Glomerular visceral epithelial cell (primary cell): Measurements from ENCODE around the gene RNH1.

Experiments used
- DNase-seq: peaks from one replicate; pipeline ENCODE4 v3.0.0-alpha.2; 2016; ENCODE audit errors: extremely low spot score

The RNH1 gene

DNA sequence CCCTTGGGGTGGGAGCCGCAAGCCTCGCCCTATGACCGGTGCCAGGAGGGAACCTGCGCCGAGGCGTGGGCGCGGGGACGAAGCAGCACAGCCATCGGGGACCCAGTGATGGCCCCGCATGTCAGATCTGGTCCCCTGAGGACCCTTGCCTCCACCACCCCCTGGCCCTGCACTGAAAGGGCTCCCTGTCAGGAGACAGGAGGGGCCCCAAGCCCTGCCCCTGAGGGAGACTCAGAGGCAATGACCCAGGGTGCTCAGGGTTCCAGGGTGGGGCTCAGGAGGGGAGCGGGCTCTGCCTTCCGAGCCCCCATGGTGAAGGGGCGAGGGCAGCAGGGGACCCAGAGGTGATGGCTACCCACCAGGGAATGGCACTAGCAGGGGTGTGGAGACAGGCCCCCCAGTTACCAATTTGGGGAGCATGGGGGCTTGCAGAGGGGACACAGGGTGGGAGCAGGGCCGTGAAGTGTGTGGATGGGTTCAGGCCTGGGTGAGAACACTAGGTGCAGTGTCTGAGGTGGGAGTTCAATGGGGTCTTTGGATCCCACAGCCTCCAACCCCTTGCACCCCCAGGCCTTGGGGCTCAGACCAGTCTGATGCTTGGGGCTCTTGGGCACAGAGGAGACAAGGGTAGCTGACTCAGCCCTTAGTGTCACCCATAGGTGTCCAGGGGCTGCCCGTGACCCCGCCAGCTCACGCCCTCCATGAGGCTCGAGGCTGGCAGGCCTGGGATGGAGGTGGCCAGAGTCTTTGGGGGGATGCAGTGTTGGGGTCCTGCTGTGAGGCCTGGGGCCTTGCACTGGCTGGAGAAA lies 30.8 kb upstream of the RNH1 start:
- DNase-seq = no peak

DNA sequence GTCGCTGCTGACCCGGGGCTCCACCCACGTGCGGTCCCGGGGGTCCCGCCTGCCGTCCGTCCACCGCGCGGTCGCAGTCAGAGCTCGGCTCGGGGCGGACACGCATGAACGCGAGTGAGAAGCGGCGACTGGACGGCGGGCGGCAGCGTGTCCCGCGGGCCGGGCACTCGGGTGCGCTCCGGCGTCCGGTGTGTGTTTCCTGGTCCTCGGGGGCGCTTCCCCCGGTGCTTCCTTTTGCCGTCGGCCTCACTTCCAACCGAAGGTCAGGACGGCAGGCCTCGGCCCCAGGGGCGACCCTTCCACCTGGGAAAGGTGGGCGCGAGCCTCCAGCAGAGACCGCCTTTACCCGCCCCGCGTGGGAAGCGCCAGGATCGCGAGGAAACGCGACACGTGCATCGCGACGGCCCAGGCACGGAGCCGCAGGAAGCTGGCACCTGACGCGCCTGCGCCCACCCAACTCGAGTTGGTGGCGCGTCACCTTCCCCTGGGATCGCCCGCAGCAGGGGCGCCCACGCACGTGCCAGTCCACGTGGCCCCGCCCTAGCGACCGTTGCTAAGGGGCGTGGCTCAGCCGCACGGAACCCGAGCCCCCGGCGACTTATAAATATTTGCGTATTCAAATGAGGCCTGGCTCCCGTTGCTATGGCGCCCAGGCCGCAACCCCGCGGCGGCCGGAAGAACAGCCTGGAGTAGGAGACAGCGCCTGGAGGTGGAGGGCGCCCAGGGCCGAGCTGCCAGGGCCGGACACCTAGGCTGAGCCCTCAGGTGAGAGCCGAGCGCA lies 30.0 kb upstream of the RNH1 start, which contains the start of gene LRRC56:
LRRC56 (plus strand) TSS at position 687 of the 781 bp plus-strand sequence. CDS start 3,158 bp downstream, outside the sequence.
- peak; percentile 55 for DNase-seq

DNA sequence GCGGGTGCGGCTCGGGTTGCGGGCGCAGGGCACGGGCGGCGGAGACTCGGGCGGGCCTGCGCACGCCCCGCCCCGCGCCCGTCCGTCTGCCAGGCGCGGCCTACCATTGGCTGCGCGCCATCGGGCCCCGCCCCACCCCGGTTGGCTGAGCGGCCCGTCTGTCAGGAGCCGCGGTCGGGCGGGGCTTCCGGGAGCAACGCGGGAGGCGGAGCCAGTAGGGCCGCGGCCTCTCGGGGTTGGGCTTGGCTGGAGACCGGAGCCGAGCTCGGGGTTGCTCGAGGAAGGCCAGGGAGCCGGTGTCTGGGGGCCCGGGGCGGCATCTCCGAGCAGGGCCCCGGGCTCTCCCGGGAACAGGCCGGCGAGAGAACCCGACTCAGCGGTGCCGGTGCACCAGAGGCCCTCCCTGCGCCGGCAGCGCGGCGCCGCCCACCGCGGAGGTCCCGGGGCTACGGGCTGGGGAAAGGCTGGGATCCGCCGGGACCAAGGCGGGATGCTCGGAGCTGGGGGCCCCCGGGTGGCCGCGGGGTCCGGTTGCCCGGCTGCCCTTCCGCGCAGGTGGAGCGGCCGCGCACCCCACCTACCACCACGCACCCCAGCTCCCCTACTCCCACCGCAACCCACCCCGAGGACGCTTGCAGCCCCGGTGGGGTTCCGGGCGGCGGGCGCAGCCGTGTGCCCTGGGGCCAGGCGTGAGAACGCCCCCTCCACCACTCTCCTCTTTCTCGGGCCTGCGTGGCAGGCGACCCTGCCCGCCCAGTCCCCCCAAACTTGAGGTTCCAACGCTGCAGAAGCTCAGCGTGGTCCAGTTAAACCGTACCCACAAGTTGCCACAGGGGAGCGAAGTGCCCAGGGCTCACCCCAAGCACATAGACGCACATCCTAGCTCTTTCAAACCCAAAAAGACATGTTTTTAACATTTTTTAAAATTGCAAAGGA lies 28.7 kb upstream of the RNH1 start, which contains the start of gene HRAS:
HRAS (minus strand) TSS at position 58 of the 936 bp plus-strand sequence.
- peak; percentile 95 for DNase-seq

DNA sequence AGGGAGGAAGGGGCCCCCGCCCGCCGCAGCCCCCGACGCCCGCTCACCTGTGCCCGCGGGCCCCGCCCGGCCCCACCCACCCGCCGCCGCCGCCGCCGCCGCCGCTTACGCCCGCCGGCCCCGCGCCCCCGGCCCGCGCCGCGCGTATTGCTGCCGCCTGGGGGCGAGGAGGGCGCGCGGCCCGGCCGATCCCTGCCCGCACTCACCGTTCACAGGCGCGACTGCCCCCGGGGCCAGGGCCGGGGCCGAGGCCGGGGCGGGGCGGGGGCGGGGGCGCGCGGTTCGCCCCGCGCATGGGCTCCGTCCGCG lies 28.1 kb upstream of the RNH1 start:
- no peak for DNase-seq

DNA sequence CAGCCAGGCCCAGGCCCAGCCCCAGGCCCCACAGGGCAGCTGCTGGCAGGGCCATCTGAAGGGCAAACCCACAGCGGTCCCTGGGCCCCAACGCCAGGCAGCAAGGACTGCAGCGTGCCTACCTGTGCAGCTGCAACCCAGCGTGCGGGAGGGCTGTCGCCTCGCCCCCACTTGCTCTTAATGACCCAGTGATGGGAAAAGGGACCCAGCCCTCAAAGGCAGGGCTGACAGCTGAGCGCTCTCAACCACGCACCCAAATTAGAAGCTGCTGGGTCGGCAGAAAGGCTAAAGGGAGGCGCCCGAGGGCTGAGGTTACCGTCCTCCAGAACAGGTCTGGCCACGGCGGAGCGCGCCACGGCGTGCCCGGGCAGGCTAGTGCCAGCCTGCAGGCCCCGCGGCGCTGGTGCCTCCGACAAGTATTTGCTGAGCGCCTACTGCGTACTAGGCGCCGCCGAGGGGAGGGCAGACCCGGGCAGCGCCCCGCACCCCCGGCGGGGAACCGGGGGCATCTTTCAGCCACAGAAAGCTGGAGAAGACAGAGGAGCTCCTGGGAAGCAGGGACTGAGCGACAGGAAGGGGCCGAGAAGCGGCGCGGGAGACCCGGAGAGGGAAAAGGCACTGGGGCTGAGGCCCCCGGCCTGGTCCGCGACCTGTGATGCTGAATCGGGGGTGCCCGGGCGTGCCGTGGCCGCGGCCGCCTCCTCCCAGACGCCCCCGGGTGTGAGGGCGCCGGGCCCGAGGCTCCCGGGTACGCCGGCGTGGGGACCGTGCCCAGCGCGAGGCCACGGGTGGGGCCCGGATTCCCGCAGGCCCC lies 27.6 kb upstream of the RNH1 start:
- no peak for DNase-seq

DNA sequence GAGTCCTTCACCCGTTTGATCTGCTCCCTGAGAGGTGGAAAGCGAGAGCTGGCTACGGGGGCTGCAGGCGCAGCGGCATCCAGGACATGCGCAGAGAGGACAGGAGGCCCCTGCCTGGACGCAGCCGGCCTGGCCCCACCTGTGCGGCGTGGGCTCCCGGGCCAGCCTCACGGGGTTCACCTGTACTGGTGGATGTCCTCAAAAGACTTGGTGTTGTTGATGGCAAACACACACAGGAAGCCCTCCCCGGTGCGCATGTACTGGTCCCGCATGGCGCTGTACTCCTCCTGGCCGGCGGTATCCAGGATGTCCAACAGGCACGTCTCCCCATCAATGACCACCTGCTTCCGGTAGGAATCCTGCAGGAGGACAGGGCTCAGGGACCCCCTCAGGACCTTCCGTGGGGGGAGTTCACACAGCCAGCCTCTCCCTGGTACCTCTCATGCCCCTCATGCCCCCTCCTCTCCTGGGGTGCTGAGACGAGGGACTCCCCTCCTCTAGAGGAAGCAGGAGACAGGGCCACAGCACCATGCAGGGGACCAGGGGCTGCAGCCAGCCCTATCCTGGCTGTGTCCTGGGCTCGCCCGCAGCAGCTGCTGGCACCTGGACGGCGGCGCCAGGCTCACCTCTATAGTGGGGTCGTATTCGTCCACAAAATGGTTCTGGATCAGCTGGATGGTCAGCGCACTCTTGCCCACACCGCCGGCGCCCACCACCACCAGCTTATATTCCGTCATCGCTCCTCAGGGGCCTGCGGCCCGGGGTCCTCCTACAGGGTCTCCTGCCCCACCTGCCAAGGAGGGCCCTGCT lies 26.7 kb upstream of the RNH1 start:
- DNase-seq = no peak

DNA sequence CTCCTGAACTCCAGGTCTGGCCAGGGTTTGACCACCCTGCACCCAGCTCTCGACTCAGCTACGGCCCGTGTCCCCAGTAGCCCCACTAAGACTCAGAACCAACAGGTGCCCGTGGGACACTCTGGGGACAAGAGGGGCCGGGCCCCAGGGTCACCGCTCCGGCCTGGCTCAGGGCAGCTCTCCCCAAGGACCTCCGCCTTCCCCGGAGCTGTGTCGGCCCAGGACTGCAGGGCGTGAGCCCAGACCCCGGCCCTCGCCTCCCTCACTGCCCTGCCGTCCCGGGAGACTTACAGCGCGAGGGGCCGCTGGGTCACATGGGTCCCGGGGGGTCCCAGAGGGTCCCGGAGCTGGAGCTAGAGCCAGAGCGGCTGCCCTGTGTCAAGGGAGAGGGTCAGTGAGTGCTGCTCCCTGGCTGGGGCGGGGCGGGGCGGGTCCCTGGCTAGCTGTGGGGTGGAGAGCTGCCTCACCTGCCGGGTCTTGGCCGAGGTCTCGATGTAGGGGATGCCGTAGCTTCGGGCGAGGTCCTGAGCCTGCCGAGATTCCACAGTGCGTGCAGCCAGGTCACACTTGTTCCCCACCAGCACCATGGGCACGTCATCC lies 26.0 kb upstream of the RNH1 start:
- no peak for DNase-seq

DNA sequence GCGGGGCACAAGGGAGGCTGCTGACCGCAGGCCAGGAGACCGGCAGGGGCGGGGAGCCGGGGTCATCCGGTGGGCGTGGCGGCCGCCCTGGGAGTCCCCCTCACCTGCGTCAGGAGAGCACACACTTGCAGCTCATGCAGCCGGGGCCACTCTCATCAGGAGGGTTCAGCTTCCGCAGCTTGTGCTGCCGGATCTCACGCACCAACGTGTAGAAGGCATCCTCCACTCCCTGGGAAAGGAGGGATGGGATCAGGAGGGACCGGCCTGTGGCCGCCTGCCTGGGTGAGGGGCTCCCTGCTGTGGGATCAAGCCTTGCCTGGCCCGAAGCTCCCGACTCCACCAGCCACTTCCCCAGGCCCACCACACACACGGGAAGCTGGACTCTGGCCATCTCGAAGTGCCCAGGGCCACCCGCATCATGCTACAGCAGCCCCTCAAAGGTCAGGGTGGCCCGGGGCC lies 25.5 kb upstream of the RNH1 start:
- no peak for DNase-seq

DNA sequence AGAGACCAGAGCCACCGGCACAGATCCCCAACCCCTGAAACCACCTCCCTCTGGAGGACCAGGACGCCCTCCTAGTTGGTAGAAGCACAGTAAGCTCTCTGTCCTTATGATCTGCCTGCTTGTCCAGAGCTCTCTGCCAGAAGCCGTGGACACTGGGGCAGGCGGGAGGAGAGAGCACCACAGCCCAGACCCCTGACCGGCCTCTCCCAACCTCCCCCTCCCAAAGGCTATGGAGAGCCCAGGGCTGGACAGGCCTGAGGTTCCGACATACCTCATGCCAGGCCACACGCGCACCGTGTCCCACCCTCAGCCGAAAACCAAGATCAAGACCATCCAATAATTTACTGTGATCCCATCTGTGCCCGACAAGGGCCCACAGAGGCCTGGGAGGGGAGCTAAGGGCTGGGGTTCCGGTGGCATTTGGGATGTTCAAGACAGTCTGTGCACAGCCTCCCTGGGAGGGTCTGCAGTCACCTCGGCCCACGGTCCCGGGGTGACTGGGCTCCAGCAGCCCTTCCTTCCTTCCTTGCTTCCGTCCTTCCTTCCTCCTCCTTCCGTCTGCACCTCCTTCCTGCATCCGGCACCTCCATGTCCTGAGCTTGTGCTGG lies 25.0 kb upstream of the RNH1 start:
- DNase-seq = no peak

DNA sequence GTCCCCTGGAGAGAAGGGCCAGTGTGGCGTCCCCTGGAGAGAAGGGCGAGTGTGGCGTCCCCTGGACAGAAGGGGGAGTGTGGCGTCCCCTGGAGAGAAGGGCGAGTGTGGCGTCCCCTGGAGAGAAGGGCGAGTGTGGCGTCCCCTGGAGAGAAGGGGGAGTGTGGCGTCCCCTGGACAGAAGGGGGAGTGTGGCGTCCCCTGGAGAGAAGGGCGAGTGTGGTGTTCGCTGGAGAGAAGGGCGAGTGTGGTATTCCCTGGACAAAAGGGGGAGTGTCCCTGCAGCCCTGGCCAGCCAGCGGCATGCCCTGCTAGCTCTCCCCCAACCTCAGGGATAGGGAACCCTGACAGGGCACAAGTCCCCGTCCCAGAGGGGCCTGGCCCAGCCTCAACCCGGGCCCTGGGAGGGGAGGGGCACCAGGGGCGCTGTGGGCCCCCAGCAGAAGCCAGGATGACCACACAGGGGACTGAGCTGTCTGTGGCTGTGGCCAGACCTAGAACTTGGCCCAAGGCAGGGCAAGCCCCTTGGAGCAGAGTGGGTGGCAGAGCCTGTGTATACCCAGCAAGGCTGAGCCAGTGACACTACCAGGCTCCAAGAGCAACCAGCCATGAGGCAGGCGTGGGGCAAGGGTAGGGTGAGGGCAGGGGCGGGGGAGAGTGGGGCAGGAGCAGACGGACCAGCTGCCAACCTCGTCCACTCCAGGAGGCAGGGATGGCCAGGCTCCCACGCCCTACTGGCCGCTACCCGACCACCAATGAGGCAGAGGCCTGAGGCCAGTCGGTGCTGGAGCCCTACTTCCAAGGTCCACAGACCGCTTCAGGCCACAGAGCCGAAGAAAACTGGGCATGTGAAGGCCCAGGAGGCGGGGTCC lies 24.2 kb upstream of the RNH1 start:
- no peak for DNase-seq

DNA sequence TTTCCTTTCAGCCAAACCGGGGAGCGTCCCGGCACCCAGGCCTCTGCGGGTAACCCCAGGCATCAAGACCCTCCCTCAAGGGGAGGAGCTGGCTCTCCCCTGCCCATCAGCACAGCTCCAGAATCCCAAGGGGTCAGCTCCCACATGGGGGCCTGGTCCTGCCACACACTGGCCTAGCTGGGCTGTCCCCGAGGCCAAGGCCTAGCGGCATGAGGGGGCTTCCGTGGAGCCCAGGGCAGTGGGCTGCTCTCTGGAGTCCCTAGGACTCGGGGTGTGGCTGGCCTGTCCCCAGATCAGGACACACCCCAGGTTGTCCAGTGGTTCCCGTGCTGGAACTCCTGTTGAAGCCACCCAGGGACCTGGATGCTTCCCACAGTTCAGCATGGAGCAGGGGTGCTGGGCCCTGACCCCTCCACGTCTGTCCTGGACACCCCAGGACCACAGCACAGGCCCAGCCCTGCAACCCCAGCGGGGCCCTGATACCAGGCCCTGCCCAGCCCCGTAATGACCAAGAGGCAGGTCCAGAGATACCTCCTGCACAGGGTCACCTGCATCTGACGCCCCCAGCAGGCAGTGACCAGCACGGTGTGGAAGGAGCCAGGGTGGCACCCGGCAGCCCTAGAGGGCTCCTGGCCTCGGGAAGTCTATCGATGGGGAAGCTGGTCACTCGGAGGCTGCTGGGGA lies 22.8 kb upstream of the RNH1 start:
- no peak for DNase-seq

DNA sequence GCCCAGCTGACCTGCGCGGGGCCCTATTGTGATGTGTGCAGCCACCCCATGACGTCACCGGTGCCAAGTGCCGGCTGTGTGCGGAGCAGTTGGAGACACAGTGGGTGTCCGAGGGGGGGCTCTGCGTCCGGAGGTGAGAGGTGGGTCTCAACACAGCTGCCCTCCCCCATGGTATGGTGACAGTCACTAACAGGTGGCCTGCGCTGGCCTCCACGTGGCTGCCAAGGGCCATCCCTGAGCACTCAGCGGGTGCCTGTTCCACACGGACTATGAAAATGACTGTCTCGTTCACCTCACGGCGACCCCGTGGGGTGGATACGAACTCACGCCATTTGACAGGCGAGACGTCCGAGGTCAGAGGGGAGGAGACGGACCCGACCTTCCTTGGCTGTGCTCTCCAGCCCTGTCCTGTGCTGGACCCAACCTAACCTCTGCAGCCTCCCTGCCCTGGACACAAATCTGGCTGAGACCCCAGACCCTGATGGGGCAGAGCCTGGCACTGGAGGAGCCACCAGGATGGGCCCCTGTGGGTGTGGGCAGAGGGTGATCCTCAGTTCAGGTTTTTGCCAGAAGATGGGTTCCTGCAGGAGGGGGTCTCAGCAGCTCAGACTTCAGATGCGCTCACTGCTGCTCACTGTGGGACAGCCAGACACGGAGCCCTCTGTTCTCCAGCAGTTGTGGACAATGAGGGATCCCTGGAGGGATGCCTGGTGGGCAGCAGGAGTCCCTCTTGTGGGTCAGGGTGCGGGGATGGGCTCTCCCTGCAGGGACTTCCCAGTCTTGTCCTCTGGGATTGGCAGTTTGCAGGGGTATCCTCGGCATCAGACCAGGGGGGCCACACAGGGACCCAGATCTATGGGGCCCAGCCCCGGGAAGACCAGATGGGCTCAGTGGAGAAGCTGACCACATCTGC lies 22.0 kb upstream of the RNH1 start:
- no peak for DNase-seq

DNA sequence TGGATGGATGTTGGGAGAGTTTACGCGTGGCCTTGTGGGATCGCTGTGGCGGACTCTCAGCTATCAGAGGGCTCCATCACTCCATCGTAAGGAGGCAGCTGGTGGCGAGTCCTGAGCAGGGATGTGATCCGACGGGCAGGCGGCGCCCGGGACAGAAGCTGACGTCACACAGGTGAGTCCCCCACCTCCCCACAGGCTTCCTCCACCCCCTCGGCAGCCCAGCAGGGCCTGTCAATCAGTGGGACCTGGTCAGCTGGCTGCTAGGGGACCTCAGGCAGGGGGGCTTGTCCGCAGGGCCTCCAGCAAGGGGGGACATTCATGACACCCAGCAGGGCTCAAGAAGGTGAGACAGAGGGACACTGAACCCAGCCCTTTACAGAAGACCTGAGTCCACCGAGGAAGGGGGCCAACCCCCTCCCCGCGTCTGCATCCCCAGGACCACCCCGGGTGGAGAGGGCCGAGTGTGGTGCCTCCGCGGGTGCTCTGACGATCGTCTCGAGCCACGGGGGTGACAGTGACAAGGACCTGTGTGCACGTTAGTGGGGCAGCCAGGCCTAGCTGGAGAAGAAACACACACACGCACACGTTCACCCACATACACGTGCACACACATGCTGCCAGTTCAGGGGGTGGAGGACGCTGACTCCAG lies 21.2 kb upstream of the RNH1 start:
- DNase-seq = no peak

DNA sequence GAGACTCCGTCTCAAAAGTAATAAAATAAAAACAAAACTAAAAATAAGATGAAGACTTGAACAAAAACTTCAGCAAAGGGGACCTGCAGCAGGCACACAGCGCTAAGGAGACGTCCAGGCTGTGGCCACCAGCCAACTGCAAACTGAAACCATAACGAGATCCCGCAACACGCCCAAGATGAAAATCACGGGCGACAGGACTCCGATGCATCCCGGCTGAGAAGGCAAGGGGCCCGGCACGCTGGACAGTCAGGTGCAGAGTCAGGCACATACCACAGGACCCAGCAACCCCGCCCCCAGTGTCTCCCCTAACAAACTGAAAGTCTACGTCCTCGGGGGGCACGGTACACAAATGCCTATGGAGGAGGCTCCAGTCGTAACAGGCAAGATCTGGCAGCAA lies 19.1 kb upstream of the RNH1 start:
- no peak for DNase-seq

DNA sequence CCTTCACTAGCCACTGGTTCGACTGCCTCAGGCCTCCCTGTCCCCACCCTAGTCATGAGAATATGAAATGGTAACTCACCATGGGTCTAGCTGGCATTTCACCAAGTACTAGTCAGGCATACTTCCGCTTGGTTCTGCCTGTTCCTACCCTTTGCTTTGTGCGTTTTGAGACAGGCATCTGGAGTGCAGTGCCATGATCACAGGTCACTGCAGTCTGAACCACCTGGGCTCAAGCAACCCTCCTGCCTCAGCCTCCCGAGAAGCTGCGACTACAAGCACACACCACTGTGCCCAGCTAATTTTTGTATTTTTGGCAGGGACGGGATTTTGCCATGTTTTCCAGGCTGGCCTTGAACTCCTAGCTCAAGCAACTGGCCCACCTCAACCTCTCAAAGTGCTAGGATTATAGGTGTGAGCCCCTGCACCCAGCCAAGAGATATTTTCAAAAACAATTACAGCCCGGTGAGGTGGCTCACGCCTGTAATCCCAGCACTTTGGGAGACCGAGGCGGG lies 14.2 kb upstream of the RNH1 start:
- DNase-seq = no peak
